ENCODE results near the gene PLA2G15.

Gene PLA2G15

GRCh38 chr16:68264128-68265077, 19.2 kb downstream of the PLA2G15 start, which contains the start of gene SLC7A6:
TSS of gene SLC7A6 (plus strand) at chr16:68264526. CDS start at chr16:68274727, 10,201 bp downstream.
- peak within 1 kb of the TSS; percentile 99 for H4K91ac ChIP-seq (ENCODE audit: low read length)
- peak within 1 kb of the TSS; percentile 66 to 92 for H3K4ac ChIP-seq (ENCODE audit: low read depth in 1 of 2, low read length in 2 of 2)
- H2AK5ac ChIP-seq (ENCODE audit: low read length, severe bottlenecking) = peak within 1 kb of the TSS; percentile 85
- peak within 1 kb of the TSS; percentile 69 to 94 for H2BK12ac ChIP-seq (ENCODE audit: low read length in 2 of 2)
- peak within 1 kb of the TSS; percentile 87 for H2BK120ac ChIP-seq (ENCODE audit: low read depth, low read length)
- H2AFZ ChIP-seq (ENCODE audit: low read depth, low read length) = peak within 1 kb of the TSS; percentile 96
- H3K79me1 ChIP-seq (replicated peaks; ENCODE audit: low read length, poor library complexity, severe bottlenecking) = peaks cover 7% of the 10 kb centered on the region
- no peaks in the 10 kb centered on the region for H3K9me3 ChIP-seq (ENCODE audit: control insufficient read depth, low read length)
- H3K4me1 ChIP-seq (ENCODE audit: control insufficient read depth, insufficient read depth, low read depth, low read length) = peaks cover 24% of the 10 kb centered on the region
- H3K18ac ChIP-seq (ENCODE audit: low read depth in 1 of 2, low read length in 2 of 2) = peak within 1 kb of the TSS; percentile 95 to 100
- H3K23ac ChIP-seq (ENCODE audit: low read length in 2 of 2) = peak within 1 kb of the TSS in 1 of 2 experiments; percentile 92
- H3K27ac ChIP-seq (ENCODE audit: low read length, poor library complexity, severe bottlenecking) = peak within 1 kb of the TSS; percentile 90
- peak within 1 kb of the TSS in 1 of 2 experiments; percentile 94 for H3K14ac ChIP-seq (ENCODE audit: low read length in 2 of 2)
- peak within 1 kb of the TSS; percentile 73 for H2BK5ac ChIP-seq (ENCODE audit: low read depth, low read length, poor library complexity, severe bottlenecking)
- H2BK15ac ChIP-seq (ENCODE audit: low read depth, poor library complexity, severe bottlenecking) = peak within 1 kb of the TSS; percentile 97
- peak within 1 kb of the TSS; percentile 78 for H3K4me2 ChIP-seq (ENCODE audit: low read length, poor library complexity, severe bottlenecking)
- peak within 1 kb of the TSS; percentile 96 to 98 for H3K4me3 ChIP-seq (ENCODE audit: insufficient read depth in 1 of 2, low read depth in 1 of 2, low read length in 2 of 2)
- under 1% methylated on average over 120 of the region's 123 CpGs for WGBS
- H4K8ac ChIP-seq (ENCODE audit: low read length) = peak within 1 kb of the TSS; percentile 96
- peak; percentile 81 for DNase-seq
- peak within 1 kb of the TSS; percentile 96 for H3K9ac ChIP-seq (ENCODE audit: low read length)
- peaks cover 18% of the 10 kb centered on the region in 2 experiments for H3K36me3 ChIP-seq (ENCODE audit: control insufficient read depth in 1 of 2, insufficient read depth in 2 of 2, low read depth in 1 of 2, low read length in 2 of 2)
- no peaks in the 10 kb centered on the region for H3K27me3 ChIP-seq (ENCODE audit: control insufficient read depth in 1 of 2, insufficient read depth in 1 of 2, low read length in 2 of 2)

GRCh38 chr16:68265078-68265920, 20.1 kb downstream of the PLA2G15 start:
- Histone ChIP-seq H3K23ac (ENCODE audit: low read length in 2 of 2) (peak overlapping the region in 1 of 2 experiments; percentile 70), H3K4me3 (ENCODE audit: insufficient read depth in 1 of 2, low read depth in 1 of 2, low read length in 2 of 2) (peak overlapping the region; percentile 96 to 98), H3K4ac (ENCODE audit: low read depth in 1 of 2, low read length in 2 of 2) (peak overlapping the region; percentile 66 to 72), H3K9me3 (ENCODE audit: control insufficient read depth, low read length) (no peaks in the 10 kb centered on the region), H2BK15ac (ENCODE audit: low read depth, poor library complexity, severe bottlenecking) (no peak overlapping the region), H3K4me2 (ENCODE audit: low read length, poor library complexity, severe bottlenecking) (peak overlapping the region; percentile 78), H3K79me1 (replicated peaks; ENCODE audit: low read length, poor library complexity, severe bottlenecking) (peaks cover 4% of the 10 kb centered on the region), H2BK5ac (ENCODE audit: low read depth, low read length, poor library complexity, severe bottlenecking) (peak overlapping the region; percentile 53), H3K14ac (ENCODE audit: low read length in 2 of 2) (peak overlapping the region in 1 of 2 experiments; percentile 94), H3K27me3 (ENCODE audit: control insufficient read depth in 1 of 2, insufficient read depth in 1 of 2, low read length in 2 of 2) (no peaks in the 10 kb centered on the region), H3K36me3 (ENCODE audit: control insufficient read depth in 1 of 2, insufficient read depth in 2 of 2, low read depth in 1 of 2, low read length in 2 of 2) (peaks cover 11 to 17% of the 10 kb centered on the region in 2 experiments), H3K4me1 (ENCODE audit: control insufficient read depth, insufficient read depth, low read depth, low read length) (peaks cover 20% of the 10 kb centered on the region), H3K27ac (ENCODE audit: low read length, poor library complexity, severe bottlenecking) (peak overlapping the region; percentile 90), H2AK5ac (ENCODE audit: low read length, severe bottlenecking) (no peak overlapping the region), H4K8ac (ENCODE audit: low read length) (no peak overlapping the region), H3K18ac (ENCODE audit: low read depth in 1 of 2, low read length in 2 of 2) (peak overlapping the region; percentile 95 to 98), H2BK120ac (ENCODE audit: low read depth, low read length) (no peak overlapping the region), H3K9ac (ENCODE audit: low read length) (peak overlapping the region; percentile 96), H4K91ac (ENCODE audit: low read length) (peak overlapping the region; percentile 99), H2AFZ (ENCODE audit: low read depth, low read length) (peak overlapping the region; percentile 96), H2BK12ac (ENCODE audit: low read length in 2 of 2) (peak overlapping the region in 1 of 2 experiments; percentile 50)
- DNase-seq = peak; percentile 83
- 2% methylated on average over 21 of the region's 23 CpGs for WGBS

GRCh38 chr16:68267612-68268405, 22.6 kb downstream of the PLA2G15 start:
- no peak overlapping the region for H3K18ac ChIP-seq (ENCODE audit: low read depth in 1 of 2, low read length in 2 of 2)
- H3K27ac ChIP-seq (ENCODE audit: low read length, poor library complexity, severe bottlenecking) = no peak overlapping the region
- no peak overlapping the region for H3K14ac ChIP-seq (ENCODE audit: low read length in 2 of 2)
- H3K4me1 ChIP-seq (ENCODE audit: control insufficient read depth, insufficient read depth, low read depth, low read length) = peaks cover 23% of the 10 kb centered on the region
- H3K9ac ChIP-seq (ENCODE audit: low read length) = no peak overlapping the region
- no peak overlapping the region for H4K91ac ChIP-seq (ENCODE audit: low read length)
- no peak overlapping the region for H2AFZ ChIP-seq (ENCODE audit: low read depth, low read length)
- no peak for DNase-seq
- H2BK120ac ChIP-seq (ENCODE audit: low read depth, low read length) = no peak overlapping the region
- no peak overlapping the region for H2BK12ac ChIP-seq (ENCODE audit: low read length in 2 of 2)
- H3K9me3 ChIP-seq (ENCODE audit: control insufficient read depth, low read length) = no peaks in the 10 kb centered on the region
- peak overlapping the region; percentile 40 for H2AK5ac ChIP-seq (ENCODE audit: low read length, severe bottlenecking)
- no peak overlapping the region for H3K4ac ChIP-seq (ENCODE audit: low read depth in 1 of 2, low read length in 2 of 2)
- H2BK15ac ChIP-seq (ENCODE audit: low read depth, poor library complexity, severe bottlenecking) = no peak overlapping the region
- no peak overlapping the region for H4K8ac ChIP-seq (ENCODE audit: low read length)
- H3K4me2 ChIP-seq (ENCODE audit: low read length, poor library complexity, severe bottlenecking) = peak overlapping the region; percentile 19
- H3K36me3 ChIP-seq (ENCODE audit: control insufficient read depth in 1 of 2, insufficient read depth in 2 of 2, low read depth in 1 of 2, low read length in 2 of 2) = peaks cover 4 to 14% of the 10 kb centered on the region in 2 experiments
- no peak overlapping the region for H3K23ac ChIP-seq (ENCODE audit: low read length in 2 of 2)
- no peaks in the 10 kb centered on the region for H3K27me3 ChIP-seq (ENCODE audit: control insufficient read depth in 1 of 2, insufficient read depth in 1 of 2, low read length in 2 of 2)
- H2BK5ac ChIP-seq (ENCODE audit: low read depth, low read length, poor library complexity, severe bottlenecking) = no peak overlapping the region
- 49% methylated on average over 3 of the region's 6 CpGs for WGBS
- H3K4me3 ChIP-seq (ENCODE audit: insufficient read depth in 1 of 2, low read depth in 1 of 2, low read length in 2 of 2) = no peak overlapping the region
- H3K79me1 ChIP-seq (replicated peaks; ENCODE audit: low read length, poor library complexity, severe bottlenecking) = peaks cover 8% of the 10 kb centered on the region

All from mesenchymal stem cell (in vitro differentiated cells and primary cell).